NK-92 (cell line): ENCODE measurements around the gene KCNK13.
"Not testable (repeated sequence)": the region's sequence is repeated elsewhere in the genome, so short reads cannot be mapped to it uniquely, and the experiment has no call there.

ENCODE experiments used
- DNase-seq: peaks from one replicate; lab custom pipeline; 2025; ENCODE audit not compliant: unreplicated experiment; lab: John Stamatoyannopoulos, UW

The KCNK13 gene

DNA sequence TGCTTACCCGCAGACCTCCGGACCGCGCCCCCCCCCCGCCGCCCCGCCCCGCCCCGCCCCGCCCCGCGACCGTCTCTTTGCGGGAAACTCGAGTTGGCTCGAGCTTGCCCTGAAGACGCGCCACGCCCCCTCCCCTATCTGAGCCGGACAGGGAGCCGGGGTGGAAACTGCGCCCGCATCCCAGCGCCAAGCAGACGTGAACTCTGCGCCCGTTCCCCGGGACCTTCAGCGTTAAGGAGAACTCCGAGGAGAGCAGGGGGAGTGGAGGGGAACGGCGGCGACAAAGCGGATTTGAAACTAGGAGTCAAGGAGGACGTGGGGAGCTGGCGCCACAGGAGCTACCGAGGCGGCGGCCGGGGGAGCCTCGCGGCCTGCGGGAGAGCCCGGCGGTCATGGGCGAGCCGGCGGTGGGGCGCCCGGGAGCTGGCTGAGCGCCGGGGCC, at the start of gene KCNK13:
Gene KCNK13 (plus strand): TSS at position 310 of the 442 bp plus-strand sequence. CDS start 212 bp downstream, outside the sequence.
- DNase-seq, result no peak

GRCh38 chr14:90017371-90017770, 44.4 kb upstream of the KCNK13 start:
- no peak for DNase-seq

GRCh38 chr14:90019824-90020523, 41.8 kb upstream of the KCNK13 start:
- DNase-seq, result no peak

DNA sequence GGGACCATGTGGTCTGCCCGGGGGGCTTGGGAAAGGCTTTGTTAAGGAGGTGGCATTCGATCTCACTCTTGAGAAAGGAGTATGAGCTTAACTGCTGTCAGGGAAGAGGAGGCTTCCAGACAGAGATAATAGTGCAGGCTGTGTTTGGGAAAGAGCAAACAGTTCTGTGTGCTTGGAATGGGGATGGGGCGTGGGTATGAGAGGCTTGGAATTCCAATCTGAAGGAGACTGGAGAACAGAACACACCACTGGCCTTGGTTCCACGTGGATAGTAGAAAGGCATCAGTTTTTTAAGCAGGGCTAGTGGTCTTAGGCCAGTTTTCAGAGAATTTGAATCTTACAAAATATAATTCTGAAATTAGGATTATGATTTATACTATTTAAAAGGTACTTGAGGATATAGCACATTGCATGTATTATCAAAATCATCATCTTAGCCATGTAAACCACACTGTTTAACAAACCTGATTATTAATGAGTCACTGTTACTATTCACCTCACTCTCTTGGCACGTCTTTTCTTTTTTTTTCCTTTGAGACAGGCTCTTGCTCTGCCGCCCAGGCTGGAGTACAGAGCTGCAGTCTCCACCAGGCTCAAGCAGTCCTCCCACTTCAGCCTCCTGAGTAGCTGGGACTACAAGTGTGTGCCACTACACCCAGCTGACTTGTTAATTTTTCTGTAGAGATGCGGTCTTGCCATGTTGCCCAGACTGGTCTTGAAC, 38.5 kb upstream of the KCNK13 start:
- no peak for DNase-seq

- DNase-seq, result no peak
These were observed 36.9 kb upstream of the KCNK13 start for GRCh38 chr14:90024910-90025309.

DNA sequence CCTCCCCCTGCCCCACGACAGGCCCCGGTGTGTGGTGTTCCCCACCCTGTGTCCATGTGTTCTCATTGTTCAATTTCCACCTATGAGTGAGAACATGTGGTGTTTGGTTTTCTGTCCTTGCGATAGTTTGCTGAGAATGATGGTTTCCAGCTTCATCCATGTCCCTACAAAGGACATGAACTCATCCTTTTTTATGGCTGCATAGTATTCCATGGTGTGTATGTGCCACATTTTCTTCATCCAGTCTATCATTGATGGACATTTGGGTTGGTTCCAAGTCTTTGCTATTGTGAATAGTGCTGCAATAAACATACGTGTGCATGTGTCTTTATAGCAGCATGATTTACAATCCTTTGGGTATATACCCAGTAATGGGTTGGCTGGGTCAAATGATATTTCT, 35.2 kb upstream of the KCNK13 start:
- DNase-seq, result not testable (repeated sequence)

DNA sequence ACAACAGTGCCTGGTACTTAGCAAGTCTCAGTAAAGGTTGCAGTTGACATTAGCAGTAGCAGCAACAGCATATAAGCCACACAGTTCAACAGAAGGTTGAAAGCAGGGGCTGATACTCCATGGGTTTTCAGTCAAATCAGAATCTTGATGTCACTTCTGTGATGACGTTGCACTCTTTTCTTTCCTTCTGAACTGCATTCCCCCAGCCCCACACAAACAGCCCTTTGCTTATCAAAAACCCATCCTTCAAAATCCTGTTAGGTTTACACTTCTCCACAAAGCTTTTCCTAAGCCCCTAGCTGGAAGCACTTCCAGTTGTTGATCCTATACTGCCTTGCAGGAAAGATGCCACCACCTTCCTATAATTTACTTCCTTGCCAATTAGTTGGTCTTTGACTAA, 34.0 kb upstream of the KCNK13 start:
- DNase-seq, result no peak

DNA sequence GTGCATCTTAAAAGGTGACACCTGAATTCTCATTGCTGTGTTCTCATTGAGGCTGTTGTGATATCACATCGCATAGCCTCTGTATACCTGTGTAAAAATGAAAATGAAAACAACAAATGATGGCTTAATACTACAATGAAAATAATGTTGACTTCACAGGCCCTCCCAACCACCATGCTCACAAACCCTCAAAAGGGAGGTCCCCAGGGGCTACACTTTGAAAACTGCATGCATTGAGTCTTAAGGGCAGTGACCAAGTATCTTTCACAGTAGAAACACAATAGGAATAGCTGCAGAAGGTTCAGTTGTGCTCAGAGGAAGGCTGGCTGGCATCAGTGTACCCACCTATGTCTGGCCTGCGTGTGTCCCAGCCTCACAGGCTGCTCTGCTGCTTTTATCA, 27.6 kb upstream of the KCNK13 start:
- DNase-seq, result no peak

GRCh38 chr14:90034835-90035525, 26.8 kb upstream of the KCNK13 start:
- no peak for DNase-seq

DNA sequence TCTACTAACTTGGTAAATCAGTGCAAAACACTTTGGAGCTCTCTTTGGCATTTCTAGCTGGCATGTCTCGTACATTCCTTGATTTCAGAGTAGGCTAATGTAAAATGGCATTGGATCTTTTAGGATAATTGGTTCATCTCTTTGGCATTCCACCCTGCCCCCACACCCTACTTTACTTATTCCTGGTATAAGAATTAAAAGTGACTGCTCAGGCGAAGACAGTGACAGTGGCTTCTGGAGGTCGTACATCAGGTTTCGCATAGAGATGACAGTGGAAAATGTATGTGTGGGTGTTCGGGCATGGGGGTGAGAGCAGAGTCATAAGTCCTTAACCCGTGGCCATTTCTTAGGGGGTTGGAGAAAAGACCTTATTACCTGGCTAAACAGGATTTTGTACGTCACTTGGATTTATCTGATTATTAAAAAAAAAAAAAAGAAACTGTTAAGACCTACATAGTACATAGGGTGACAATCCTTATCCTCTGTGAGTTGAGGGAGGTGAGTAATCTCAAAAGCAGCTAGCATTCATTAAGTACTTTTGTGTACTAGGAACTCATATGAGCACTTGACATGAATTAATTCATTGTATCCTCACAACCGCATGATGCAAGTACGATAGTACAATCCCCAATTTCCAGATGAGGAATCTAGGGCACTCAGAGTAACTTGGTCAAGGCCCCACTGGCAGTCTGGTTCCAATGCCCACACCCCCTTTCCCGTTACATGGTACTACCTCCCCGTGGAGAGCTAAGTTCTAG, 22.4 kb upstream of the KCNK13 start:
- no peak for DNase-seq

DNA sequence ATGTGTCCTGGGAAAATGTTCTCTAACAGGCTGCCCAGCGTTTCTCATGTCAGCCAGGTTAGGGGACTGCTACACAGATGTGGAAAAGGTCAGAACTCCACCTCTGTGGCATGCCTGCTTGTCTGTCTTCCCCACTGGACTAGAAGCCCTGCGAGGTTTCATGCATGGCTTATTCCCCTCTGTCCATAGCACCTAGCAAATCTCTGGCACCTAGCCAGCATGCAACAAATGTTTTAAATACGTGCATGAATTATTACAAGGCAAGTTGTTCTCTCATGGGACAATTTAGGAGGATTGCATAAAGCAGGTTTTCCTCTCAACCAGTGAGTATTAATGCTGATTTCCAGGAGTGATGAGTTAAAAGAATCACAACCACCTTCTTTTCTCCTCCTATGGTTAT, 21.4 kb upstream of the KCNK13 start:
- no peak for DNase-seq

GRCh38 chr14:90042496-90043252, 19.1 kb upstream of the KCNK13 start:
- no peak for DNase-seq

DNA sequence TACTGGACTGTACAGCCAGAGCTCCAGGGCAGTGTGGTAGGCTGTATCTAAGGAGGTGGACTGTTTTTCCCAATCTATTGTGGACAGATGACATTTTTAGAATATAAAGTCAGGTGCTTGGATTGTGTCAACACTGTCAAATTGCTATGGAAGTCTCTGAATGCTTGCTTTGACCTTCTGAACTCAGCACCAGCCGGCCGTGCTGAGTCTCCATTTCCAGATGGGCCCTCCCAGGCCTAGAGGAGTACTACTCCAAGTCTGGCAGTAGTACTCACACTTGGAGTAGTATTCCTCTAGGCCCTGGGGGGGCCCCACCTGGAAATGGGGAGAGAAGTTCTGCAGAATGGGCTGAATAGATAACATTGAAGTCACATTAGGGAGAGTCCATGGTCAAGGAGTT, 16.2 kb upstream of the KCNK13 start:
- no peak for DNase-seq

DNA sequence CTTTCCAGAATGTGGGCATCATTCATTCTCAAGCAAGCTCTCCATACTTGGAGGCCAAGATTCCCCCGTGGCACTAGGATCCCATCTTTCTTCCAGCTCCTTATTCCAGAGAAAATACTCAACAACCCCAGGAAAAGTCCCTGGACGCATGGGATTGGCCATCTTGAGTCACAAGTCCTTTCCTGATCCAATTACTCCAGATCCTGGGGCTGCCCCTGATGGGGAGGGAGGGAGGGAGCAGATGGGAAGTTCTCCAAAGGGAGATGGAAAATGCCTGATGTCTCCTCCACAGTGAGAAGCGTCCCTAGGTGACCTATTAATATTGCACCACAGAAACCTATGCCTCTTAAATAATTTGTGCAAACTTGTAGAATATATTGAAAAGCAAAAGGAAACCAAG, 12.4 kb upstream of the KCNK13 start:
- DNase-seq, result no peak

GRCh38 chr14:90050271-90050670, 11.5 kb upstream of the KCNK13 start:
- DNase-seq, result no peak

- DNase-seq, result no peak
These were observed 8.8 kb upstream of the KCNK13 start for GRCh38 chr14:90053044-90053443.

DNA sequence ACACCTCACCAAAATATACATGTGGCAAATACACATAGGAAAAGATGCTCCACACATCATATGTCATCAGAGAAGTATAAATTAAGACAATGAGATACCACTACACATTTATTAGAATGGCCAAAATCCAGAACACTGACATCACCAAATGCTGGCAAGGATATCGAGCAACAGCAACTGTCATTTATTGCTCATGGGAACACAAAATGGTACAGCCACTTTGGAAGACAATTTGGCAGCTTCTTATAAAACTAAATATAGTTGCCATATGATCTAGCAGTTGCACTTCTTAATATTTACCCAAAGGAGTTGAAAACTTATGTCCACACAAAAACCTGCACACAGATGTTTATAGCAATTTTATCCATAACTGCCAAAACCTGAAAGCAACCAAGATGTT, 7.0 kb upstream of the KCNK13 start:
- no peak for DNase-seq

- DNase-seq, result no peak
These were observed 5.0 kb upstream of the KCNK13 start for GRCh38 chr14:90056826-90057225.

GRCh38 chr14:90058876-90059458, 2.8 kb upstream of the KCNK13 start:
- DNase-seq, result no peak

GRCh38 chr14:90060312-90060964, 1.4 kb upstream of the KCNK13 start:
- DNase-seq, result no peak
